NCI-H2107 (cell line): ENCODE measurements around the gene SCYGR1.
"Not testable (repeated sequence)": the region's sequence is repeated elsewhere in the genome, so short reads cannot be mapped to it uniquely, and the experiment has no call there.

ENCODE experiments used
- DNase-seq: peaks from one replicate; lab custom pipeline; 2025; lab: John Stamatoyannopoulos, UW

Gene SCYGR1

DNA sequence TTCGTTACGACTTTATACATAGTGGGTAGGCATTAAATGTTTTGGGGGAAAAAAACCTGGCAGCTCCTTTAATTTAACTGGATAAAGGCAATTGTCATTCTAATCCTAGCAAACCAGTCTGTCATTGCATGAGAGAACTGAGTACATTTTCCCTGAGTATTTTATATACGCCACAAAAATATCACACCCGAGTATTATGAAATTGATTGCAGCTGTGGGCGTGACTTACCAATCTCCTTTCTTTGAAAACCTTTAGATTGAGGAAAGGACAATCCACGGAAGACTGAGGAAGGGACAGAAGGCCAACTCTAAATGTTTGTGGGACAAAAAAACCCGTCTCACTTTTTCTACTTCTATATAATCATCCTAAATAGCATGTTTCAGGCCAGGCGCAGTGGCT, 17.7 kb downstream of the SCYGR1 start:
- no peak for DNase-seq

DNA sequence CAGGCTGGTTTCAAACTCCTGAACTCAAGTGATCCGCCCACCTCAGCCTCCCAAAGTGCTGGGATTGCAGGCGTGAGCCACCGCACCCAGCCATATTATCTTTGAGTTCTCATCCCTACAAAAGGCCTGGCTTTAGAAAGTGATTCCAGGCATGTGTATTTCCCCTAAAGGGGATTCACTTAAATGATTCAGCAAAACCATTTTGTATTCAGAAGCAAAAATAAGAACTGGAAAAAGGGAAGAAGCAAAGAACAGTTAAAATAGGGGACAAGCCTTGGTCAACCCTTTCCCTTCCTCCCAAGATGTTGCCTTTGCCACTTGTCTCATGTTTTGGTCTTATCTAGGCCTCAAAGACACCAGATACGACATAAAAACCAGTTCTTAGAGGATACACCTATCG, 19.2 kb downstream of the SCYGR1 start:
- DNase-seq = no peak

- no peak for DNase-seq
Measured at GRCh38 chr2:227367427-227367795, 20.3 kb downstream of the SCYGR1 start.

GRCh38 chr2:227366769-227367426, 20.9 kb downstream of the SCYGR1 start:
- DNase-seq = no peak

DNA sequence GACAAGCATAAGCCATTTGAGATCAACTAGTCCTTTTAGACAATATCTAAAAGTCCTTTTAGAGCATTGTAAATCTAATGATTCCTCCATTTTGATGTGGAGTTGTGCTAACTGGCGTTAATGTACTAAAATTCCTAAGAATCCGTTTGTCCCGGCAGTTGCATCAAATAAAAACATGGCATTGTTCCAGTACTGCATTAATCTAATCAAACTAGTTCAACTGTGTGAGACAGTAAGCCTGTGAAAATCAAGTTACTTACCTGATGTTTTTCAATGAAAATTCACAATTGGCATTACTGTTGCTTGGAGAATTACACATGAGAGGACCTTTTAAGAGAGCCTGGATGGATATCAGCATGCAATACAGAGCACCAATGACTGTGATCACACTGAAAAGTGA, 21.9 kb downstream of the SCYGR1 start:
- no peak for DNase-seq

DNA sequence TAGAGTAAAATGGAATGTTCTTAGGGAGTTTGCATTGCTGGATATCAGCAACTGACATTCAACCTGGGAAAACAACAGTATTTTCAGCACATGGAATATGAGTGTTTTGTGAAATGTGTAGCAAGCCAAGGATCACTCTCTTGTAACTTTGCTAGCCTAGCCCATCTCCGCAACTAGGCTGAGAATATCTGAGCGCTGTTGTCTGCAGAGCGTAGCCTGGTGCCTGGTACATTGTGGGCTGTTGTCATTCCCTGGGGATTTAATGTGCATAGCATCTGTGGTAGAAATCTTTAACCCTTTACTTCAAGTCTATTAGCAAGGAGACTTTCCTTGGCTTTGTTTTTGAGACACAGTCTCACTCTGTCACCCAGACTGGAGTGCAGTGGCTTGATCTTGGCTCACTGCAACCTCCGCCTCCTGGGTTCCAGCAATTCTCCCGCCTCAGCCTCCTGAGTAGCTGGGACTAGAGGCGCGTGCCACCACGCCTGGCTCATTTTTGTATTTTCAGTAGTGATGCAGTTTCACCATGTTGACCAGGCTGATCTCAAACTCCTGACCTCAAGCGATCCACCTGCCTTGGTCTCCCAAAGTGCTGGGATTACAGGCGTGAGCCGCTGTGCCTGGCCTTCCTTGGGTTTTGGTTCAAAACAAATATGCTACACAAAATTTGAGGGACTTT, 23.0 kb downstream of the SCYGR1 start:
- DNase-seq = not testable (repeated sequence)

DNA sequence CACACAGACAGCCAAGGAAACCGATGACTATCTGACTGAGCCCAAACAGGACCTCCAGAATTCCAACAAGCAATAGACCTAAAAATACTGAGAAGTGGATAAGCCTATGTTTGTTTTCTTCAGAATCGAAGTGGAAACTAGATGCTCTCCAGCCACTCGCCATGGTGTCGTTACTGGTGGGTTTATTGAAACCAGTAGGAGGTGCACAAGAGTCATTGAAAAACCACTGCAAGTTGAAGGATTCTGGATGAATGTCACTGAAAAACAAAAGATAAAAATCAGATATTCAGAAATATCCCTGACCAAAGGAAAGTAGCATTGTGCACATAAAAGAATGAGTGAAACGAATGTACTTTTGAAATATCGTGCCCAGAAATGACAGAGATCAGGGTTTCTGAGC, 24.0 kb downstream of the SCYGR1 start:
- no peak for DNase-seq

GRCh38 chr2:227360351-227360750, 27.4 kb downstream of the SCYGR1 start:
- DNase-seq = no peak

- DNase-seq = no peak
Measured at GRCh38 chr2:227351639-227352038, 36.1 kb downstream of the SCYGR1 start.

DNA sequence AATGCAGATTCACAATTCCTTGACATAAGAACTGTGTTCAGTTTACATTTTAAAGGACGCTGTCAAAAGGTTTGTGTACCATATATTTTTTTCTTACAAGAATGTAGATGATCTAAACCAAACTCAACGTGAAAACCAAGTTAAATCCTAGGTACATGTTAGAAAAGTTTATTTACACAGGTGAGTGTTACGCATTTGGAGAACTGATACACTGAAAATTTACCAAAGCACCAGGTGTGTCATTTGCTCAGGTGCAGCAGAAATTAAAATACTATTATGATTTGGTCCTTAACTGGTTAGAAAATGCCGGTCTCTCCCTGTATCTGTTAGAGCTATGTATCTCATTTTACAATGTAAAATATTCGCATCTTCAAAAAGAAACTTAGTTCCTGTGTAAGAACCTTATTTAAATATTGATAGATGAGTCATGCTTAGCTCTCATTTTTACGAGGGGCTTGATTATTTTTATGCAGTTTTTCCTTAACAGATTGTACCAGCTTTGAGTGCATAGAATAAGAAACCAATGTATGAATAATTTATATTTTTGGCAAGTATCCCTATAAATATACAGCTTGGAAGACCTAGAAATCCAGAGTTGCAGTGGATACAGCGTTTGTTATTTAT, 37.6 kb downstream of the SCYGR1 start:
- no peak for DNase-seq

GRCh38 chr2:227348324-227348723, 39.4 kb downstream of the SCYGR1 start:
- DNase-seq = no peak

DNA sequence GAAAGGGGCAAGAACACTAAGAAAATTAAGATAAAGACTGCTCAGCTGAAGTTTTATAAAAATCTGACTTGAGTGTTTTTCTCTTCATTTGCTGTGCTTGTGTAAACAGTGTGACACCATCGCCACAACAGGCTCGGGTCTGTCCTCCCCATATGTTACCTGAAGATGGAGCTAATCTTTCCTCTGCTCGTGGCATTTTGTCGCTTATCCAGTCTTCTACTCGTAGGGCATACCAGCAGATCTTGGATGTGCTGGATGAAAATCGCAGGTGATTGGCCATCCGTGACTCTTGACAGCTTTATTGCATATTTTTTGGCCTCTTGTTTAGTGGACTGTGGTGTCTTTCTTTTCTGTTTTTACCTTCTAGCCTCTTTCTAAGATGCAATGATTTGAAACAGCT, 40.6 kb downstream of the SCYGR1 start:
- no peak for DNase-seq

DNA sequence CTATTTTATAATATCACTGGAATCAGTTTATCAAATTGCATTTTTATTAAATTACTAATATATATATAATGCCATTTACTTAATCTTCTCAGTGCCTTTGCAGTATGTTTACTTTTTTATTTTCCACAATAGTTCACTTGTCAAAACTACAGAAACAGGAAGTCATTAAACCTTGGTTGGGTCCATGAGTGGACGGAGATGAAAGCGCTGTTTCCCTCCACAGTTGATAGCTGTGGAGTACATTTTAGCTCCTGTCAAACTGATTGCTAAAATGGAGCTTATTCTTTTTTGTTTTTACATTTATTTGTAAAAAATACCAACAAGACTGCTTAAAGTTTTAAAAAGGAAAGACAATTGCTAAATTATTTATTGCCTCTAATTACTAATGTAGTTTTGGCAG, 43.5 kb downstream of the SCYGR1 start:
- DNase-seq = no peak

DNA sequence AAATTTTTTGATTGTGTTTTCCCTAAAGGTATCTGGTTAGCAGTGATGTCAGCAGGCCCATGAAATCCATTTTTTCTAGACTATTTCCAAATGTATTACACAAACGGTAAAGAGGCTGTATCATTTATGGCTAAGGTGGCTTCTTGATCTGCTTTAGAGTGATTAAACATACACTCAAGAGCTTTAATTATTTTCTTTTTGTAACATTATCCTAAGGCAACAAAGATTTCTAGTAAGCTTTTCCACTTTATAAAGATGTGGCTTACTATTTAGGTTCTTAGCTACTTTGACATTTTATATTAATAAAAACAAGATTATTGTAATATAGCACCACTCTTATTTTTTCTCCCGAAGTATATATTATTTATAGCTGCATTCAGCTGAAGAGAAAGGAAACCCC, 46.2 kb downstream of the SCYGR1 start:
- no peak for DNase-seq

DNA sequence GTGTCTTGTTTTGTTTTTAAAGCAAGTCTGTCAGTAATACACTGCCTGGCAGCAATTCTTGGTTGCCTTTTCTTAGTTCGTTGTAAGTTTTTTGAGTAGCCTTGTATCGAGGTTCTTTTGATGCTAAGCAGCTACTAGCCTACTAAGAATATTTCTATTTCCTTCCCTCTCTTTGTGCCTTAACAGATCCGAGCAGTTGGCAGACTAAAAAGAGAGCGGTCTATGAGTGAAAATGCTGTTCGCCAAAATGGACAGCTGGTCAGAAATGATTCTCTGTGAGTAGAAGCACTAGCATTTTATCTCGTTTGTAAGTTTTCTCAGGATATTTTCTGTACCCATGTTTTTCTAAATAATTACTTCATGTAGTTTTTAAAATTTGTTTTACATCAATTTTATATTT, 47.6 kb downstream of the SCYGR1 start:
- no peak for DNase-seq

DNA sequence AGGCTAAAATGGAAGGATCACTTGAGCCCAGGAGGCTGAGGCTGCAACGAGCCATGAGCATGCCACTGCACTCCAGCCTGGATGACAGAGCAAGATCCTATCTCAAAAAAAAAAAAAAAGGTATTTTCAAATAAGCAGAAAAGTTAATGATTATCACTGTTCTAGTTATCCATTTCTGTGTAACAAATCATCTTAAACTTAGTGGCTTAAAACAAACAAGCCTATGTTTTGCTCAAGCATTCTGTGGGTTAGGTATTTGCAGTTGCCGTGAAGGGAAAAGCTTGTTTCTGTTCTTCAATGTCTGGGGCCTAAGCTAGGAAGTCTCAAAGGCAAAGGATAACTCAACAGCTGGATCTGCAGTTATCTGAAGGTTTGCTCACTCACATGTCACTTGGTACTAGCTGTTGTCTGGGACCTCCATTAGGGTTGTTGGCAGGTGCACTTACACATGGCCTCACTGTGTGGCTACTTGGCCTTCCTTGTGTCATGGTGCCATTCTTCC, 48.6 kb downstream of the SCYGR1 start:
- DNase-seq = no peak
